ENCODE data around the gene ZBTB16.

DNA sequence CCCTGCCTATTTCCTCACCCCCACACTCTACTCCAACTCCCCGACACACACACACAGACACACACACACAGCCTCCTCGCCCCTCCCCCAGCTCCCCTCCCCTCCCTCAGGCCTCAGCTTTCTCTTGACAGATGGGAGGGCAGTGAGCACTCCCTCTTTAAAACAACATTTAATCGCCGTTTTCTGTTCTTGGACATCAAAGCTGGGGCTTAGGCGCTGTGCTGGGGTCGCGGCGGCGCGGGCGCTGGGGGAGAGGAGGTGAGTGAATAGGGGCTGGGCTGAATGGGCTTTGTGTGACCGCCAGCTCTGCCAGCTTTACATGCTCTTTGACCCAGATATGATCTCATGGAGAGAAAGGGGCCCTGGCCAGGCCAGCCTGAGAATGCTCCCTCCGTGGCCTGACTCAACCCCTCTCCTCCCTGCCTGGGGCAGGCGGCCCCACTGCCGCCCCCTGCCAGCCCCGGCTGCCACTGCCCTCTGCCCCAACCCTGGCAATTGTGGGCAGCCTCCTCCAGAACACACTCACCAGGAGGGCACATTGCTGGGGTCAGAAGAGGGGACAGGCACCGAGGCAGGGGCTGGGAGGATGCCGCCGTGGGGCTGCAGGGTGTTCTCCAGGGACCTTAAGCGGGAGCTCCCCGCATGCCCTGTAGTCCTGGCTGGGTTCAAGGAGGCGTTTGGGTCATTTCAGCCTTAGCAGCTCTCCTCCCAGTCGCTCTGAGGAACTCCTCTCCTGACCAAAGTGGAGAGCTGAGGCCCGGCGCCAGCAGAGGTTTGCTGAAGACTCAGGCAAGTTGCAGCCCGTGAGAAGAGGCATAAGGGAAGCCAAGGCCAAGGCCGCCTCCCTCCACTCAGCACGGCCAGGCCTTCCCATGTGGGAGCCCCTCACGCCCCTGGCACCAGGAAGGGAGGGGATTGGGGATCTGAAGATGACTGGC is 198.4 kb downstream of the ZBTB16 start:
- no peak for TF ChIP-seq POLR2A (IDR thresholded peaks at IDR 0.05)
- TF ChIP-seq, protein P1, sequence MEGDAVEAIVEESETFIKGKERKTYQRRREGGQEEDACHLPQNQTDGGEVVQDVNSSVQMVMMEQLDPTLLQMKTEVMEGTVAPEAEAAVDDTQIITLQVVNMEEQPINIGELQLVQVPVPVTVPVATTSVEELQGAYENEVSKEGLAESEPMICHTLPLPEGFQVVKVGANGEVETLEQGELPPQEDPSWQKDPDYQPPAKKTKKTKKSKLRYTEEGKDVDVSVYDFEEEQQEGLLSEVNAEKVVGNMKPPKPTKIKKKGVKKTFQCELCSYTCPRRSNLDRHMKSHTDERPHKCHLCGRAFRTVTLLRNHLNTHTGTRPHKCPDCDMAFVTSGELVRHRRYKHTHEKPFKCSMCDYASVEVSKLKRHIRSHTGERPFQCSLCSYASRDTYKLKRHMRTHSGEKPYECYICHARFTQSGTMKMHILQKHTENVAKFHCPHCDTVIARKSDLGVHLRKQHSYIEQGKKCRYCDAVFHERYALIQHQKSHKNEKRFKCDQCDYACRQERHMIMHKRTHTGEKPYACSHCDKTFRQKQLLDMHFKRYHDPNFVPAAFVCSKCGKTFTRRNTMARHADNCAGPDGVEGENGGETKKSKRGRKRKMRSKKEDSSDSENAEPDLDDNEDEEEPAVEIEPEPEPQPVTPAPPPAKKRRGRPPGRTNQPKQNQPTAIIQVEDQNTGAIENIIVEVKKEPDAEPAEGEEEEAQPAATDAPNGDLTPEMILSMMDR (IDR thresholded peaks at IDR 0.05), result peak in 1 of 7 experiments; percentile 13
- no peak for TF ChIP-seq EP300 (IDR thresholded peaks at IDR 0.05)

Measured in stomach (tissue), 4 donors.